Left hindlimb (tissue), 1 donor: ENCODE results near the gene FKBP1A.
"Not testable (repeated sequence)": the region's sequence is repeated elsewhere in the genome, so short reads cannot be mapped to it uniquely, and the experiment has no call there.

Source experiments
- DNase-seq: peaks from one replicate; pipeline ENCODE4 v3.0.0-alpha.2; 2018

Gene FKBP1A

DNA sequence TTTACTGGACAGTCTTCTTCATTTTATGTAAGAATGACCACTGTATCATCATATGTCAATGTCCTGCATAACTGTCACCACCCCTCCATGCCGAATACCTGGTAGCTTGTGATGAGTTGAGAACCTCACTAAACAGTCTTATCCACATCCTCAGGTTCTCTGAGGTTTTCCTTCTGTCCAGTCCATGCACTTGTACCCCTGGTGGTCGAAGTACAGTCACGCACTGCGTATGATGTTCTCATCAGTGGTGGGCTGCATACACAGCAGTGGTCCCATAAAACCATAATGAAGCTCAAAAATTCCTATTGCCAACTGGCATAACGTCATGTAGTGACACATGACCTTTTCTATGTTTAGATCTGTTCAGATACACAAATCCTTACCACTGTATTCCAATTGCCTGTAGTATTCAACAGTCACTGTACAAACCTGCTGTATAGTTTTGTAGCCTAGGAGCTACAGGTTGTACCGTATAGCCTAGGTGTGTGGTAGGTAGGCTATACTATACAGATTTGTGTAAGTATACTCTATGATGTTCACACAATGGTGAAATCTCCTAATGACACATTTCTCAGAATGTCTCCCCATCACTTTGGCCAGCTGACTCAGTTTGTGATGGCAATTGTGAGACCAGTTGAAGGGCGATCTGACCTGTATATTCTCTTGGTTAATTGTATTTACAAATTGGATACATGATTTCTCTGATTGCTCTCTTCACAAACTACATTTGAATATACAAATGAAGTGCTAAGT lies 32.6 kb downstream of the FKBP1A start:
- no peak for DNase-seq

DNA sequence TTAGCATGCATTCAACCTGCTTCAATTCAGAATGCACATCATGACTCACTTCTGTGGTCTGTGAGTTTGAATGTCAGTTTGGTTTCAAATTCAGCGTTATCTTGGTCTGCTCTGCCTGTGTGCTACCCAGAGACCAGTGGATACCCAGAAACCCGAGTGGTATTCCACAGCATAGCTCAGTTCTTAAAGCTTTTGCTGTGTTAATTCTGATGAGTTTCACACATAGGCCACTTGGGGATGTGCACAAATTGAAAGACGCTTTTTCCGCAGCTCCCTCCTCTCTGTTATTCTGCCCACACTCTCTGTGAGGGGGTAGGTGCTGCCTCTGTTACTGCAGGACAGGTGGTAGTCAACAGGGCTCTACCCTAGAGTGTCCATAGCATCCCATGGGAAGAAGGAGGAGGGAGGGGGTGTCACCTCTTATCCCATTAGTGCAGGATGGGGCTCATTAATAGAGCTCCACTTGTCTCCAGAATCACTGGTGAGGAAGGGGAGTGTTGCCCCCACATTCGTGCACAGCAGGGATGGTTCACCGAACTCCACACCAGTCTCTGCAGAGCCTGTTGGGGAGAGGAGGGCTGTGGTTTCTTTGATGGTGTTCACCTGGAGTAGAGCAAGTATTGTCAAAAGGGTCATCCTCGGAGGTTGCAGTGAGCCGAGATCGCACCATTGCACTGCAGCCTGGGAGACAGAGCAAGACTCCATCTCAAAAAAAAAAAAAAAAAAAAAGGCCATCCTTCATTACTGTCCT lies 34.8 kb downstream of the FKBP1A start:
- no peak for DNase-seq

DNA sequence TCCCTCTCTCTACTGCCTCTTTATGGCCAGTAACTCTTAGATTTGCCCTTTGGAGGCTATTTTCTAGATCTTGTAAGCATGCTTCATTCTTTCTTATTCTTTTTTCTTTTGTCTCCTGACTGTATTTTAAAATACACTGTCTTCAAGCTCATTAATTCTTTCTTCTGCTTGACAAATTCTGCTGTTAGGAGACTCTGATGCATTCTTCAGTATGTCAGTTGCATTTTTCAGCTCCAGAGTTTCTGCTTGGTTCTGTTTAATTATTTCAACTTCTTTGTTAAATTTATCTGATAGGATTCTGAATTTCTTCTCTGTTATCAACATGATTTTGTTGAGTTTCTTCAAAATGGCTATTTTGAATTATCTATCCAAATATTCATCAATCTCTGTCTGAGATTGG lies 38.9 kb downstream of the FKBP1A start:
- no peak for DNase-seq

DNA sequence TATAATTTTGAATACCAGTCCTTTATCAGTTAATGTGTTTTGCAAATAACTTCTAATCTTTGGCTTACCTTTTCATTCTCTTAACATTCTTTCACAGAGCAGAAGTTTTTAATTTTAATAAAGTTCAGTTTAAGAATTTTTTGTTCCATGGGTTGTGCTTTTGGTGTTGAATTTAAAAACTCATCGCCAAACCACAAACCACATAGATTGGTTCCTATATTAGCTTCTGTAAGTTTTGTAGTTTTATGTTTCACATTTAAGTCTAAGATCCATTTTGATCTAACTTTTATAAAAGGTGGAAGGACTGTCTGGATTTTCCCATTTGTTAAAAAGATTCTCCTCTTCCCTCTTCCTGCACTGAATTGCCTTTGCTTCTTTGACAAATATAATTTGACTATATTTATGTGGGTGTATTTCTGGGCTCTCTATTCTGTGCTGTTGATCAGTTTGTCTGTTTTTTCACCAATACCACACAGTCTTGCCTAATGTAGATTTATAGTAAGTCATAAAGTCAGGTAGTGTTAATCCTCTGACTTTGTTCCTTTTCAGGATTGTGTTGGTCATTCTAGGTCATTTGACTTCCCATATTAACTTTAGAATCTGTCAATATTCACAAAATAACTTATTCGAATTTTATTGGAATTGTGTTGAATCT lies 46.4 kb downstream of the FKBP1A start:
- DNase-seq = no peak

DNA sequence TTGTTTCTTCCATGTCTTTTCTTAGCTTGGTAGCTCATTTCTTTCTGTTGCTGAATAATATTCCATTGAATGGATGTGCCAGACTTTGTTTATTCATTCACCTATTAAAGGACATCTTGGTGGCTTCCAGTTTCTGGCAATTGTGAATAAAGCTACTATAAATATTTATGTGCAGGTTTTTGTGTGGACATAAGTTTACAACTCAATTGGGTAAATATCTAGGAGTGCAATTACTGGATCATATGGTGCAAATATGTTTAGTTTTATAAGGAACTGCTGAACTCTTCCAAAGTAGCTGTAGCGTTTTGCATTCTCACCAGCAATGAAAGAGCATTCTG lies 47.1 kb downstream of the FKBP1A start:
- no peak for DNase-seq

DNA sequence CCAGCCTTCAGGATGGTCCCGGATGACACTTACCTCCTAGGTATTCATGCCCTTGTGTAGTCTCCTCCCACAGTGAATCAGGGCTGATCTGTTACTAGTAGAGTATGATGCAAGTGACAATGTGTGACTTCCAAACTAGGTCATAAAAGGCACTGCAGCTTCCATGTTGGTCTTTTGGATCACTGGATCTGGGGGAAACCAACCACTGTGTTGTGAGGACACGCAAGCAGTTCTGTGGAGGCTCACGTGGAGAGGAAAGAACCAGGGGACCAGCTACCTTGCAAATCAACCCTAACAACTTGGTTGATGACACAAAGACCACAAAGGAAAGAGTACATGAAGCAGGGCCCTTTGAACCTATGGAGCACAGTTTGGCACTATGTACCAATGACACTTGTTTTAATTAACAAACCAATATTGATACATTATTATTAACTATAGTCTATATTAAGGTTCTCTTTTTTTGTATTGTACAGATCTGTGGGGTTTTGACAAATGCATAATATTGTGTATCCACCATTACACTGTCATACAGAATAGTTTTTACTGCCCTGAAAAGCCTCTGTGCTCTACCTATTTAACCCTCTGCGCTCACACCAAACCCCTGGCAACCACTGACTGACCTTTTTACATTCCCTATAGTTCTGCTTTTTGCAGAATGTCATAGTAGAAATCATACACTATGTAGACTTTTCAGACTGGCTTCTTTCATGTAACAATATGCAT lies 47.7 kb downstream of the FKBP1A start:
- no peak for DNase-seq

DNA sequence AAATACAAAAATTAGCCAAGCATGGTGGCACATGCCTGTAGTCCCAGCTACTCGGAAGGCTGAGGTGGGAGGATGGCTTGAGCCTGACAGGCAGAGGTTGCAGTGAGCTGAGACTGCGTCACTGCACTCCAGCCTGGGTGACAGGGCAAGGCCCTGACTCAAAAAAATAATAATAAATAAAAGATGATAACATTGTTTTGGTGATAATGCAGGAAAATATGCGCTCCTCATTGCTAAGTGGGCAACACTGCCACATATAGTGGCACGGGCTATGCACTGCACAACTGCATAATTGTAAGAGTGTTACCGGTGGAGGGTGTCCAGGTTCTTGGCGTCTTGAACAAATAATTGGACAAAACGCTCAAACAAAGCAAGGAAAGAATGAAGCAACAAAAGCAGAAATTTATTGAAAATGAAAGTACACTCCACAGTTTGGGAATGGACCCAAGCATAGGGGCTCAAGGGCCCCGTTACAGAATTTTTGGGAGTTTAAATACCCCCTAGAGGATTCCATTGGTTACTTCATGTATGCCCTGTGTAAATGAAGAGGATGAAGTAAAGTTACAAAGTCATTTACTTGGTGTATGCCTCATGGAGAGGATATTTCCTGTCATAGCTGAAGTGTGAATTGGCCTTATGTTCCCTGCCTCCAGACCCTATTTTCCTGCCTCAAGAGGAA lies 49.3 kb downstream of the FKBP1A start:
- DNase-seq = not testable (repeated sequence)

DNA sequence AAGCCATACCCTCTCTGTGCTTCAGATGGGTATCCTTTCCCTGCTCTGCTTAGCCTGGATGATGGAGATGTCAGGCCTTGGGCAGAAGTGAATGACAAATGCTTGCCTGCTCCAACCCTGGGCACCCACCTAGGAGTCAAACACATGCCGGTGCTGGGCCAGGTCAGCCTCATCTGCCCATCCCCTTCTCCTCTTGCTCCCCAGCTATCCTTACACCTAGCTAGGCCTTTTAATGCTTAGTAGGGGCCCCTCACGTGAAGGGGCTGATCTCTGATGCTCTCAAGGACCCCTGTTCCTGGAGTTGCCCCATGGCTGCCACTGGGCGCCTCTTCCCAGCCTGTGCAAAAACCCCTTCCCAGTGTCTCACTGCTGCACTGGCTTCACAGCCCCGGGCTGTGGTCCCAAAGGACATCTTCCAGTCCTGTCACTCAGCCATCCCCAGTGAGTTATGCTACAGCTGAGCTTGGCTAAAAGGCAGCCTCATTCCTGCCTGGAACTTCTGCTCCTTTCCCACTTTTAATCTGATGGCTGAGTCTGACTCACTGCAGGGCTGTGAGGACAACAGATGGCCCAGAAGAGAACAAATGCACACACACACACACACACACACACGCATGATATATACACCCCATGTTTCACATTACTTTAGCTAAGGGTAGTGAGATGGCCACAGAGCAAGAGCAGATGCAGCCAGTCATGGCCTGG lies 51.1 kb downstream of the FKBP1A start:
- no peak for DNase-seq

DNA sequence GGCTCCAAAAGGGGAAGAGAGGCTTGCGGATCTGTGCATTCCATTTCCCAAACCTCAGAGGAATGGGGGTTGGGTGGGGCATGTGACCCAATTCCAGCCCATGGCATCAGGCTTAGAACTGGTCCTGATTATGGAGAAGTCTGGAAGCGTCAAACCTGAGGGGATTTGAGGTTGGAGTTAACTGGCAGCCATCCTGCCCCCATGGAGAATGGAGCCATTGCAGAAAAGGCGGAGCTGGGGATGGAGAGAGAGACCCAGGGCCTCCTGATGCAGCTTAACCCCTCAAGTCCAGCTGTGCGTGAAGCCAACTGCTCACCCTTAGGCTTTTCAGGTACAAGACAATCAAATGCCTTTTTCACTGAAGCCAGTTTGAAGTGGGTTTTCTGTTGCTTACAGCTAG lies 54.1 kb downstream of the FKBP1A start:
- no peak for DNase-seq

DNA sequence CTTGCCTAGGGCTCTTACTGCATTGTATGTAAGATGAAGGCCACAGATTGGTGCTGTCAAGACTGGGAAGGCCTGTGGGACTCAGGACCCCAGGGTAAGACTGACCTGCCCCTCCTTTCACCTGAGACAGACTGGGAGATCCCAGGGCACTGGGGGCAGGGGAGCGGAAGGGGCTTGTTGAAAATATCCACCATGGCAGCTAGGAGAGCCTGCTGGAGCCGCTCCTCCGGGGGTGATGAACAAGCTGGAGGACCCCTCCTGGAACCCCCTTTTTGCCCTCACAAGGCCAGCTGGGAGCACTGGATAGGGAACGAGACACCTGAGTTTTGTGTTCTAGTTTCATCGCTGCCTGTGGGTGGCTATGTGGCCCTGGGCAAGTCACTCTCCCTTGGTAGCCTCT lies 54.8 kb downstream of the FKBP1A start:
- peak; percentile 12 for DNase-seq

DNA sequence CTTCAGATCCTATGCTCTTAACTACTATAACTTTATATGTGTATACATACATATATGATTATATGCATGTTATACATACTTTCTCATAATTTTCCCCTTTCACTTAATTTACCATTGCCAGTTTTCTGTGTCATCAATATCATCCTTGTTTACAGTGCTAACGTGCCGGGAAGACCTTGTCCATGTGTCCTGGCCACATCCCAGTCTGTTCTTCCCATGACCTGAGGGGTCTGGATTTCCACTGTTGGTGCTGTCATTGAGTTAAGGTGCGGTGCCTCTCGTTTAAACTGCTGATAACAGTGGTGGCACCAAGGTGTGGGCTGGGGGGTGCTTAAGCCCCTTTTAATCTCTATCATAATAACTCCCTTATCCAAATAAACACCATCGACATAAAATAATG lies 55.4 kb downstream of the FKBP1A start:
- DNase-seq = no peak

DNA sequence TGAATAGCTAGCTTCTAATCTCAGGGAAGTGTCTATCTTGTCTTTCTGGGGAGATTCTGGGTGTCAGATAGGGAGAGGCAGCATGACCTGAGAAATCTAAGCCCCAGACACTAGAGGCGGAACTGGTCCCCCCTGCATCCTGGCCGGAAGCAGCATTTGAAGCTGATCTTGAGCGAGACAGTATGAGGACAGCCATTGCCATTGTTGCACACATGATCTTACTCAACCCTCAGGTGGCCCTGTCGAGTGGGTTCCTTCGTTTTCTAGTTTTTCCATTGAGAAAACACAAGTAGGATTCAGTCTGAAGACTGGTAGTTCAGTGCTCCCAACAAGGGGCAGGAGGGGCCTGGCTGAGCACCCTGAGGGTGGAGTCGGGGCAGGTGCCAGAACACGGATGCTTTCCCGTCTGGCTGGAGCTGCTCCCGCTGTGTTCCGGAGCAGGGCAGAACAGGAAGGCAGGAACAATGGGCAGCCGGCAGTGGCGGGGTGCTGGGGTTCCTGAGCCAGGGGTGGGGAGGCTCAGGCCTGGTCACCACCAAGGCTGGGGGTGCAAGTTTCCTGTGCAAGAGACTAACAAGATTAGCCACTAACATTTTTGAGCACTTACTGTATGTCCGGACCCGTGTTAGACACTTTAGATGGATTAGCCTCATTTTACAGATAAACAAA lies 56.0 kb downstream of the FKBP1A start:
- peak; percentile 30 for DNase-seq

DNA sequence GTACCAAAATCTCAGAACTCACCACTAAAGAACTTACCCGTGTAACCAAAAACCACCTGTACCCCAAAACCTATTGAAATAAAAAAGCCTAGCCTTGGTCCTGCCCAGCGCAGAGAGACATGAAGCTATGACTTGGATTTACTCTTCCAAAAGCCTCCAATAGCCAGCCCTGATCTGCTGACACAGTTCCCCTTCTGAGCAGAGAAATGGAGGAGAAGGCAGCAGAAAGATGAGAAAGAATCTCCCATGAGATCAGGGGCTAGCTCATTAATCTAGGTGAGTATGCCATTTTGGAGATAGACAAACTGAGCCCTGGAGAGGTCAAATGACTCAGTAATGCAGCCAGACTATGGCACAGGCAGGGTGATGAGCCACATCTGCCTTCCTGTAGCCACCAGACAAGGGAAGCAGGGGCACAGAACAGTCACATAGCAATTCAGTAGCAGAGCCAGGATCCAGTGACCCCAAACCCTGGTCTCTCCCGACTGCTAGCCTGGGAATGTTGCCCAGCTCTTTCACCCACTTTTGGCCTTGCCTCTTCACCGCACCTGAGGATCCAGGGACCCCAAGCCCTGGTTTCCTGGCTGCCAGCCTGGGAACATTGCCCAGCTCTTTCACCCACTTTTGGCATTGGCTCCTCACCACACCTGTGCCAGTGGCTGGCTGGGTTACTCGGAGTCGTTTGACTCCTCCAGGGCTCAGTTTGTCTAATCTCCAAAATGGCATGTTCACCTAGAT lies 56.7 kb downstream of the FKBP1A start:
- peak; percentile 1 for DNase-seq

DNA sequence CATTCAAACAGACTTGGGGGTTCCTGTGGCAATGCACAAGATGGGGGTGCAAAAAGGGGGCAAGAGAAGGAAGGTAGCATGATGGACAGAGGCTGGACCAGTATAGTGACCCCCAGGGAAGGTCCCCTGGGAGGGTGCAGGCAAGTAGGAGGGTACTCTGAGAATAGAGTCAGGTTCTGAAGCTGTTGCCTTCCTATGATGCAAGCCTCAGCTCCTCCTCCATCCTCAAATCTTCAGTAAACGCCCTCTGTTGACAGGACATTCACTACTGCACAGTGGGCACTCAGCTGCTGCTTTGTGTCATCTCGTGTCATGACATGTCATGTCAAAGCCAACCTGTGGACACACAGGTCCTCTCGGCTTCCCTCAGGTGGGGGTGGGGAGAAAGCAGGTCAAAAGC lies 58.1 kb downstream of the FKBP1A start:
- peak; percentile 3 for DNase-seq

DNA sequence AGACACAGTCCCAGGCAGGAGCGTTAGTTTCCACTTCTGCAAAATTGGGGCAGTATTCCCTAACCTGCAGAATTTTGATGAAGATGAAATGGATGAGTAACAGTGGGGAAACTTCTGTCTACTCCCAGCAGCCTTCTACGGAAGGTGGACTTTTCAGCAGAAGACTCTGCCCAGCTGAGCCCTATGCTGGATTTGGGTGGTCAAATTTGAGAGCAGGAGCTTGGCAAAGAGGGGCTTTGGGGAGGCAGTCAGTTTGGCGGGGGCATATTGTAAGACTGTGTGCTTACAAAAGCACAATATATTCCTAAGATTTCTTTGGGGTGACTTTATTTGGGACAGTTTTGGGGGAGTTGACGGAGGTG lies 58.5 kb downstream of the FKBP1A start:
- no peak for DNase-seq

DNA sequence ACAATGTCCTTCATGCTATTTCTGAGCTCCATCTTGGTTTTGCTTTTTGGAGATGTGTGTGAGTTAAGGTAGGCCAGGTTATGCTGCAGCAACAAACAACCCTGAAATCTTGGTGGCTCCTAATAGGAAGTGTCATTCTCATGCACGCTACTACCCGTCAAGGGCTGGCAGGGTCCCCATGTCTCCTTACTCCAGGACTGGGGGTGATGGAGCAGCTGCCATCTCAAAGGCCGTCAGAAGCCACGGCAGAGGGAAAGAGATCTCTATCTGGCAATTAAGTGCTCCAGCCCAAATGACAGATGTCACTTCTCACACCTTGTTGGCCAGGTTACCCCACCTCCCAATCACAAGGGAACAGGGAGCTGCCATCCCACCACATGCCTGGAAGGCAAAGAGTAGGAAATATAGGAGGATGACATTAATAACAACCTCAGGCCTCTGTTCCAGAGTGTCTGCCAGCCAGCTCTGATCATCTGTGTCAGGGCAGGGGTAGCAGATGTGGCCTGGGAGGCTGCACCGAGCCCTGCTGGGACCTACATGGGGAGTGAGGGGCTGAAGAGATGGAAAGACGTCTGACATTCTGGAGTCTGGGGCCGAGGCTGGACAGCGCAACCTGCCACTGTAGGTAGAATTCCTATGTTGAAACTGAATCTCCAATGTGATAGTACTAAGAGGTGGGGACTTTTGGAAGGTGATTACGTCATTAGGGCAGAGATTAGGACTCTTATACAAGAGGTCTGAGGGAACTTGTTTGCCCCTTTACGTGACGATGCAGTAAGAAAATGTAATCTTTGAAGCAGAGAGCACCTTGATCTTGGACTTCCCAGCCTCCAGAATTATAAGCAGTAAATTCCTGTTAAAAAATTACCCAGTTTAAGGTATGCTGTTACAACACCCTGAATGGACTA lies 59.1 kb downstream of the FKBP1A start:
- DNase-seq = no peak

DNA sequence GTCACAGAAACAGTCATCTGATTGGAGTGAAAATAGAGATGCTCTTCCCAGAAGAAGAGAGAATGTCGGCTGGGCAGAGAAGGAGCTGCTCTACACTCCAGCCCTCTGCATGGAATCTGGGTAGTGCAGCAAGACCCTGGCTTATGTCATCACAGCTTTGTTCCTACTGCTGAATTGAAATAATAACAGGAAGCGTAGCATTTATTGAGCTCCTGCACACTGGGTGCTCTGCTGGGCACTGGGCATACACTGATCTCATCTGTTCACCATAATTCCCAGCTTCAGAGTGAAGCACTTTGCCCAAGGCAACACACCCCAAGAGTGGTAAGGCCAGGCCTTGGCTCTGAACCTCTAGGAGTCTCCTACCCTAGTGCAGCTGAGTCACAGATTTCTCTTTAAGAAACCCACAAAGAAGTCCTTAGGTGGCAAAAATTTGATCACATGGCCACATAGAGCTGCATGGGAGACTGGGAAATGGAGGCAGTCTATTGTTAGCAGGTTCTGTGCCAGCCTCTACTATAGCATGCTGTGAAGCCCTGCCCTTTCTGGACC lies 60.0 kb downstream of the FKBP1A start:
- DNase-seq = peak; percentile 3

DNA sequence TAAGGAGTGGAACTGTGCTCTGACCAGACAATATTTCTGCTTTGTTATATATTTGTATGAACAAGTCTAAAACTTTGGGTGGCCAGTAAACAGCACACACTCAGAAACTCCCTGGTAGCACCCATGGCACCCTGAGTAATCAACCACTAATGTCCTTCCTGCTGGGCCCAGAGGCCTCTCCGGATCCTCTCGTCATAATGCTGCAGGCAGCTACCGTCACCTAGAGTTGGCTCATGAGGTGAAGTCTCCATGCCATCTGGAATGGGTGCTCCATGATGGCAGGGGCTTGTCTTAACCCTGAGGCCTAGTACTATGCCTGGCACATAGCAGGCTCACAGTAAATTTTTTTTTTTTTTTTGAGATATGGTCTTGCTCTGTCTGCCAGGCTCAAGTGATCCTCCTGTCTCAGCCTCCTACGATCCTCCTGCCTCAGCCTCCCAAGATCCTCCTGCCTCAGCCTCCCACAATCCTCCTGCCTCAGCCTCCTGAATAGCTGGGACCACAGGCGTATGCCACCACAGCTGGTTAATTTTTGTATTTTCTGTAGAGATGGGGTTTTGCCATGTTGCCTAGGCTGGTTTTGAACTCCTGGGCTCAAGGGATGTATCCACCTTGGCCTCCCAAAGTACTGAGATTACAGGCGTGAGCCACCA lies 60.9 kb downstream of the FKBP1A start:
- DNase-seq = peak; percentile 10

DNA sequence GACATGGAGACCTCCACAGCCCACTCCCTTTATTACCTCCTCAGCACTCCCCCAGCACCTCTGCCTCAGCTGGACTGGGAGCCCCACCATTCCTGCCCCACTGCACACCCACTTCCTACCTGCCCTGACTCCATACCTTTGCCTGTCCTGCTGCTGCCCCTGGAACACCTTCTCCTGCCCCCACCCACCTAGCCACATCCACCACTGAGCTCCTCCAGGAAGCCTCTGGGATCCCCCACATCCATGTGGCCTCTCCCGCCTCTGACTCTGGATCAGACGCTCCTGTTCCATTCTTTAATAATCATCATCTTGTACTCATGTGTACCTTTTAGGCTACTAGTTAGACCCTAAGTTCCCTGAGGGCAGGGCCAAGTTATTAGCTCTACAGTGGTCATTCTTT lies 61.8 kb downstream of the FKBP1A start:
- peak; percentile 3 for DNase-seq
